Neuronal stem cell (in vitro differentiated cells): ENCODE results near the gene RLN3. TPM values are rescaled to one million over a fixed set of nuclear protein-coding genes. Genes with fewer than 3 reads are reported as not detected.

ENCODE experiments used
- DNase-seq: peaks from one replicate; pipeline ENCODE4 v3.0.0-alpha.2; 2013; ENCODE audit warnings: low spot score
- H2AFZ ChIP-seq: one replicate; pipeline ENCODE4 v1.6.1; 2013; ENCODE audit warnings: mild to moderate bottlenecking, low read length, inconsistent platforms
- H2AK5ac ChIP-seq: 2 replicates; pipeline ENCODE4 v1.6.1; 2013; ENCODE audit warnings: low read depth, mild to moderate bottlenecking, inconsistent platforms, low read length, moderate library complexity, mixed read lengths
- H2BK120ac ChIP-seq: 2 replicates; pipeline ENCODE4 v1.6.1; 2013; ENCODE audit warnings: low read depth, mild to moderate bottlenecking, inconsistent platforms, low read length, moderate library complexity, mixed read lengths
- H2BK12ac ChIP-seq: one replicate; pipeline ENCODE4 v1.6.1; 2013; ENCODE audit warnings: low read length, inconsistent platforms
- H2BK15ac ChIP-seq: 2 replicates; pipeline ENCODE4 v1.6.1; 2013; ENCODE audit warnings: mild to moderate bottlenecking, low read length, inconsistent platforms, mixed read lengths
- H2BK5ac ChIP-seq: one replicate; pipeline ENCODE4 v1.6.1; 2013; ENCODE audit warnings: inconsistent platforms, mild to moderate bottlenecking, low read length, moderate library complexity
- H3K14ac ChIP-seq: one replicate; pipeline ENCODE4 v1.6.1; 2013; ENCODE audit warnings: low read length, inconsistent platforms
- H3K18ac ChIP-seq: 2 replicates; pipeline ENCODE4 v1.6.1; 2013; ENCODE audit warnings: low read length, inconsistent platforms
- H3K23ac ChIP-seq: 2 replicates; pipeline ENCODE4 v1.6.1; 2013; ENCODE audit warnings: low read depth, mild to moderate bottlenecking, mixed read lengths, low read length, inconsistent platforms; ENCODE audit not compliant: poor library complexity
- H3K27ac ChIP-seq: replicated peaks from 3 replicates; pipeline ENCODE4 v1.5.1; 2013; ENCODE audit warnings: low read length, inconsistent platforms
- H3K27me3 ChIP-seq, 3 experiments: 2 replicates each; pipeline ENCODE4 v1.6.1; 2013; ENCODE audit warnings: low read length in 3 of 3, mild to moderate bottlenecking in 2 of 3, inconsistent platforms in 1 of 3, low read depth in 1 of 3, mixed read lengths in 1 of 3, moderate library complexity in 1 of 3; ENCODE audit not compliant: control insufficient read depth in 3 of 3, insufficient read depth in 3 of 3
- H3K36me3 ChIP-seq, 2 donors: replicated peaks in 1 of 2; 2 replicates each; pipeline ENCODE4 v1.6.1; 2013; ENCODE audit warnings: low read length in 2 of 2; ENCODE audit not compliant: control insufficient read depth in 2 of 2, insufficient read depth in 2 of 2
- H3K4ac ChIP-seq: 2 replicates; pipeline ENCODE4 v1.6.1; 2013; ENCODE audit warnings: inconsistent platforms, mild to moderate bottlenecking, low read length, moderate library complexity
- H3K4me1 ChIP-seq, 2 donors: 1 replicate in 1 of 2; 2 replicates in 1 of 2; pipeline ENCODE4 v1.6.1; 2013; ENCODE audit warnings: low read length in 2 of 2, low read depth in 1 of 2; ENCODE audit not compliant: control insufficient read depth in 2 of 2, insufficient read depth in 1 of 2
- H3K4me2 ChIP-seq: one replicate; pipeline ENCODE4 v1.6.1; 2013; ENCODE audit warnings: mild to moderate bottlenecking, low read length, inconsistent platforms; ENCODE audit not compliant: insufficient read depth, poor library complexity, severe bottlenecking
- H3K4me3 ChIP-seq, 2 donors: 2 replicates each; pipeline ENCODE4 v1.5.1; 2013; ENCODE audit warnings: low read length in 2 of 2, mild to moderate bottlenecking in 2 of 2, inconsistent platforms in 1 of 2, moderate library complexity in 1 of 2
- H3K79me1 ChIP-seq: one replicate; pipeline ENCODE4 v1.6.1; 2013; ENCODE audit warnings: low read depth, mild to moderate bottlenecking, inconsistent platforms, low read length, moderate library complexity
- H3K9ac ChIP-seq: one replicate; pipeline ENCODE4 v1.6.1; 2013; ENCODE audit warnings: mild to moderate bottlenecking, low read depth, low read length, inconsistent platforms; ENCODE audit not compliant: poor library complexity
- H3K9me3 ChIP-seq, 2 donors: replicated peaks in 1 of 2; 2 replicates each; pipeline versions ENCODE3 to v1.6.1; 2013; ENCODE audit warnings: low read length in 2 of 2, mild to moderate bottlenecking in 2 of 2, inconsistent platforms in 1 of 2, low read depth in 1 of 2, mixed read lengths in 1 of 2, moderate library complexity in 1 of 2; ENCODE audit not compliant: control insufficient read depth in 2 of 2, insufficient read depth in 1 of 2
- H4K8ac ChIP-seq: one replicate; pipeline ENCODE4 v1.6.1; 2013; ENCODE audit warnings: low read depth, mild to moderate bottlenecking, inconsistent platforms, low read length, moderate library complexity
- H4K91ac ChIP-seq: one replicate; pipeline ENCODE4 v1.6.1; 2013; ENCODE audit warnings: low read length, low read depth, mild to moderate bottlenecking, inconsistent platforms; ENCODE audit not compliant: poor library complexity
- WGBS, 2 donors: extraction: QIAGEN DNeasy Blood & Tissue Kit; methylation state at CpG; one replicate each; pipeline ENCODE4 v1.1.7; 2013; ENCODE audit warnings: missing lambda C conversion rate in 2 of 2, mixed read lengths in 1 of 2; ENCODE audit not compliant: insufficient read length in 2 of 2, insufficient replicate concordance in 1 of 2; ENCODE audit errors: extremely low coverage in 2 of 2; 5-methylcytosine and 5-hydroxymethylcytosine counted together
- polyA plus RNA-seq, 2 experiments: library from polyadenylated mRNA; stranded (reverse); fragments of 200-250 nt; gene quantifications; one replicate each; pipeline ENCODE4 v1.2.3, GENCODE V29; 2013

RLN3 gene
- polyA plus RNA-seq (2013, experiment 1 of 2), result not detected
- polyA plus RNA-seq (2013, experiment 2 of 2), result not detected

- Histone ChIP-seq H3K79me1 (no peaks in the 10 kb centered on the region), H4K91ac (no peak within 1 kb of the TSS), H2AFZ (peak within 1 kb of the TSS; percentile 26), H3K4me2 (no peak within 1 kb of the TSS), H3K4me3 (no peak within 1 kb of the TSS), H3K23ac (peak within 1 kb of the TSS; percentile 37), H3K18ac (peak within 1 kb of the TSS; percentile 53), H2BK12ac (peak within 1 kb of the TSS; percentile 28), H3K27me3 (peaks cover 0 to 21% (median 13%) of the 10 kb centered on the region in 3 experiments), H3K9ac (no peak within 1 kb of the TSS), H4K8ac (no peak within 1 kb of the TSS), H2BK120ac (no peak within 1 kb of the TSS), H2BK5ac (no peak within 1 kb of the TSS), H2BK15ac (no peak within 1 kb of the TSS), H3K36me3 (no peaks in the 10 kb centered on the region), H3K4ac (no peak within 1 kb of the TSS), H3K14ac (peak within 1 kb of the TSS; percentile 47), H2AK5ac (peak within 1 kb of the TSS; percentile 64), H3K4me1 (peaks cover 3 to 5% of the 10 kb centered on the region in 2 donors), H3K27ac (no peak within 1 kb of the TSS), H3K9me3 (no peaks in the 10 kb centered on the region)
- no peak for DNase-seq
- WGBS, 2 donors, result no CpG with 5 or more reads among the region's 24 CpGs
Measured at GRCh38 chr19:14027856-14028450, at the start of gene RLN3. TSS of gene RLN3 (plus strand) at chr19:14028148. CDS start at chr19:14028205, 57 bp downstream.

- Histone ChIP-seq H3K14ac (peak overlapping the region; percentile 71), H2BK15ac (peak overlapping the region; percentile 93), H3K36me3 (peaks cover 20 to 25% of the 10 kb centered on the region in 2 donors), H3K4me2 (peak overlapping the region; percentile 77), H2BK5ac (peak overlapping the region; percentile 91), H3K4ac (peak overlapping the region; percentile 97), H3K27me3 (no peaks in the 10 kb centered on the region), H2AFZ (no peak overlapping the region), H4K91ac (peak overlapping the region; percentile 25), H2BK120ac (no peak overlapping the region), H3K18ac (peak overlapping the region; percentile 97), H3K9ac (peak overlapping the region; percentile 70), H3K79me1 (peaks cover 10% of the 10 kb centered on the region), H3K4me1 (peaks cover 0 to 10% of the 10 kb centered on the region in 2 donors), H3K9me3 (peaks cover 0 to 1% of the 10 kb centered on the region in 2 donors), H3K4me3 (peak overlapping the region in 1 of 2 donors; percentile 75), H3K27ac (no peak overlapping the region), H2AK5ac (peak overlapping the region; percentile 95), H4K8ac (no peak overlapping the region), H3K23ac (peak overlapping the region; percentile 12), H2BK12ac (peak overlapping the region; percentile 73)
- no CpG with 5 or more reads among the region's 74 CpGs for WGBS, 2 donors
- peak; percentile 85 for DNase-seq
Measured at GRCh38 chr19:13978351-13979243, 49.4 kb upstream of the RLN3 start.

GRCh38 chr19:13979244-13979615 is 48.7 kb upstream of the RLN3 start:
- Histone ChIP-seq H3K9ac (peak overlapping the region; percentile 67), H3K4me3 (peak overlapping the region in 1 of 2 donors; percentile 75)
- no peak for DNase-seq

GRCh38 chr19:13979686-13980085 is 48.3 kb upstream of the RLN3 start:
- H3K9me3 ChIP-seq, result no peaks in the 10 kb centered on the region
- H2BK15ac ChIP-seq, result no peak overlapping the region
- H3K79me1 ChIP-seq, result peaks cover 10% of the 10 kb centered on the region
- H2AFZ ChIP-seq, result no peak overlapping the region
- no peak overlapping the region for H2BK12ac ChIP-seq
- H3K27me3 ChIP-seq, result no peaks in the 10 kb centered on the region
- no peak overlapping the region for H2BK120ac ChIP-seq
- H3K27ac ChIP-seq, result no peak overlapping the region
- peak overlapping the region; percentile 8 for H2AK5ac ChIP-seq
- H4K91ac ChIP-seq, result no peak overlapping the region
- DNase-seq, result no peak
- no peak overlapping the region for H3K4me2 ChIP-seq
- no peak overlapping the region for H3K14ac ChIP-seq
- no peak overlapping the region for H4K8ac ChIP-seq
- no peak overlapping the region for H2BK5ac ChIP-seq
- no peak overlapping the region for H3K4me3 ChIP-seq
- H3K18ac ChIP-seq, result no peak overlapping the region
- no CpG with 5 or more reads among the region's 12 CpGs for WGBS, 2 donors
- H3K4ac ChIP-seq, result no peak overlapping the region
- H3K23ac ChIP-seq, result no peak overlapping the region
- no peak overlapping the region for H3K9ac ChIP-seq
- peaks cover 5 to 13% of the 10 kb centered on the region in 2 donors for H3K4me1 ChIP-seq
- H3K36me3 ChIP-seq, result peaks cover 20 to 23% of the 10 kb centered on the region in 2 donors

More at GRCh38 chr19:13979244-13979615, 48.7 kb upstream of the RLN3 start:
- H3K27me3 ChIP-seq, result no peaks in the 10 kb centered on the region
- no CpG with 5 or more reads among the region's 12 CpGs for WGBS, 2 donors
- H3K79me1 ChIP-seq, result peaks cover 10% of the 10 kb centered on the region
- peak overlapping the region; percentile 77 for H3K4me2 ChIP-seq
- H3K4ac ChIP-seq, result peak overlapping the region; percentile 97
- H3K27ac ChIP-seq, result no peak overlapping the region
- H2BK5ac ChIP-seq, result peak overlapping the region; percentile 82
- H3K14ac ChIP-seq, result peak overlapping the region; percentile 3
- no peak overlapping the region for H3K23ac ChIP-seq
- peaks cover 20 to 25% of the 10 kb centered on the region in 2 donors for H3K36me3 ChIP-seq
- H4K8ac ChIP-seq, result no peak overlapping the region
- H2BK15ac ChIP-seq, result peak overlapping the region; percentile 25
- peak overlapping the region; percentile 73 for H2BK12ac ChIP-seq
- H3K4me1 ChIP-seq, result peaks cover 1 to 12% of the 10 kb centered on the region in 2 donors
- H2AK5ac ChIP-seq, result peak overlapping the region; percentile 95
- peaks cover 0 to 1% of the 10 kb centered on the region in 2 donors for H3K9me3 ChIP-seq
- peak overlapping the region; percentile 25 for H4K91ac ChIP-seq
- no peak overlapping the region for H2BK120ac ChIP-seq
- no peak overlapping the region for H2AFZ ChIP-seq
- H3K18ac ChIP-seq, result peak overlapping the region; percentile 97
